ENCODE data around the gene TIMM13.
"Not testable (repeated sequence)": the region's sequence is repeated elsewhere in the genome, so short reads cannot be mapped to it uniquely, and the experiment has no call there.

Gene TIMM13

GRCh38 chr19:2427429-2428320, at the start of gene TIMM13:
TIMM13 (minus strand) TSS chr19:2427586; CDS start chr19:2427533, 53 bp downstream.
- no peak for TF ChIP-seq CTCF (IDR thresholded peaks at IDR 0.05; ENCODE audit: low read depth, low read length, missing control alignments)
- peak within 1 kb of the TSS; percentile 76 for H3K4me3 ChIP-seq (replicated peaks; ENCODE audit: low read depth, low read length)
- DNase-seq (ENCODE audit: extremely low read depth, low read depth), result peak; percentile 85

GRCh38 chr19:2476451-2477140, 49.2 kb upstream of the TIMM13 start:
- DNase-seq (ENCODE audit: extremely low read depth, low read depth), result no peak
- no peak for TF ChIP-seq CTCF (IDR thresholded peaks at IDR 0.05; ENCODE audit: low read depth, low read length, missing control alignments)
- H3K4me3 ChIP-seq (replicated peaks; ENCODE audit: low read depth, low read length), result peak overlapping the region; percentile 95

- H3K4me3 ChIP-seq (replicated peaks; ENCODE audit: low read depth, low read length), result peak within 1 kb of the TSS; percentile 95
- no peak for TF ChIP-seq CTCF (IDR thresholded peaks at IDR 0.05; ENCODE audit: low read depth, low read length, missing control alignments)
- DNase-seq (ENCODE audit: extremely low read depth, low read depth), result peak; percentile 93
These were observed 48.5 kb upstream of the TIMM13 start, which contains the start of gene GADD45B for GRCh38 chr19:2475702-2476450. GADD45B (plus strand) TSS chr19:2476127; CDS start chr19:2476359, 232 bp downstream.

GRCh38 chr19:2475018-2475701, 47.8 kb upstream of the TIMM13 start:
- peak overlapping the region; percentile 95 for H3K4me3 ChIP-seq (replicated peaks; ENCODE audit: low read depth, low read length)
- DNase-seq (ENCODE audit: extremely low read depth, low read depth), result no peak
- no peak for TF ChIP-seq CTCF (IDR thresholded peaks at IDR 0.05; ENCODE audit: low read depth, low read length, missing control alignments)

- peak overlapping the region; percentile 95 for H3K4me3 ChIP-seq (replicated peaks; ENCODE audit: low read depth, low read length)
- peak; percentile 86 for TF ChIP-seq CTCF (IDR thresholded peaks at IDR 0.05; ENCODE audit: low read depth, low read length, missing control alignments)
- no peak for DNase-seq (ENCODE audit: extremely low read depth, low read depth)
These were observed 47.0 kb upstream of the TIMM13 start for GRCh38 chr19:2474232-2475017.

GRCh38 chr19:2469915-2470200, 42.5 kb upstream of the TIMM13 start:
- H3K4me3 ChIP-seq (replicated peaks; ENCODE audit: low read depth, low read length); DNase-seq (ENCODE audit: extremely low read depth, low read depth): not testable (repeated sequence)
